Germinal center (tissue), 1 donor: ENCODE measurements around the gene PARD6G.
"Not testable (repeated sequence)": the region's sequence is repeated elsewhere in the genome, so short reads cannot be mapped to it uniquely, and the experiment has no call there.

Source experiments
- DNase-seq: peaks from one replicate; pipeline ENCODE4 v3.0.0; 2012; ENCODE audit warnings: mixed read lengths, low spot score

Gene PARD6G, protein sequence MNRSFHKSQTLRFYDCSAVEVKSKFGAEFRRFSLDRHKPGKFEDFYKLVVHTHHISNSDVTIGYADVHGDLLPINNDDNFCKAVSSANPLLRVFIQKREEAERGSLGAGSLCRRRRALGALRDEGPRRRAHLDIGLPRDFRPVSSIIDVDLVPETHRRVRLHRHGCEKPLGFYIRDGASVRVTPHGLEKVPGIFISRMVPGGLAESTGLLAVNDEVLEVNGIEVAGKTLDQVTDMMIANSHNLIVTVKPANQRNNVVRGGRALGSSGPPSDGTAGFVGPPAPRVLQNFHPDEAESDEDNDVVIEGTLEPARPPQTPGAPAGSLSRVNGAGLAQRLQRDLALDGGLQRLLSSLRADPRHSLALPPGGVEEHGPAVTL

DNA sequence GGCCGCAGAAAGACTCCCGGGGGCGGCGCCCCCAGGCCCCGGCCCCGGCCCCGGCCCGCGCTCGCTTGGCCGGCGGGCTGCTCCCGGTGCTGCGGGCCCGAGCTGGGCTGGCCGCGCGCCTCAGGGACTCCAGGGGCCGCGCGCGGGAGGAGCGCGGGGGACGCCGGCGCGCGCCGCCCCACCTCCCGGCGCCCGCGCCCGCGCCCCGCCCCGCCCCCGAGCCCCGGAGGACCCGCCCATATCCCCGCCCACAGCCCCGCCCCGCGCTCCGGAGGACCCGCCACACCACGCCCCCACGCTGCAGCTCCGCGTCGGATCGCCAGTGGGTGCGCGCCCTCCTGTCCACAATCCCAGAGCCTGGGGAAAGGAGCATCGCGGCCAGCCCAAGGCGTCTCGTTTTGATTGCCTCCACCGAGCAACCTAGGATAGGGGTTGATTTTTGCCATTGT lies at the start of gene PARD6G:
Gene PARD6G, minus strand, starts transcription at position 122 of the 449 bp plus-strand sequence. CDS start 166 bp downstream, outside the sequence.
- DNase-seq = peak; percentile 89

DNA sequence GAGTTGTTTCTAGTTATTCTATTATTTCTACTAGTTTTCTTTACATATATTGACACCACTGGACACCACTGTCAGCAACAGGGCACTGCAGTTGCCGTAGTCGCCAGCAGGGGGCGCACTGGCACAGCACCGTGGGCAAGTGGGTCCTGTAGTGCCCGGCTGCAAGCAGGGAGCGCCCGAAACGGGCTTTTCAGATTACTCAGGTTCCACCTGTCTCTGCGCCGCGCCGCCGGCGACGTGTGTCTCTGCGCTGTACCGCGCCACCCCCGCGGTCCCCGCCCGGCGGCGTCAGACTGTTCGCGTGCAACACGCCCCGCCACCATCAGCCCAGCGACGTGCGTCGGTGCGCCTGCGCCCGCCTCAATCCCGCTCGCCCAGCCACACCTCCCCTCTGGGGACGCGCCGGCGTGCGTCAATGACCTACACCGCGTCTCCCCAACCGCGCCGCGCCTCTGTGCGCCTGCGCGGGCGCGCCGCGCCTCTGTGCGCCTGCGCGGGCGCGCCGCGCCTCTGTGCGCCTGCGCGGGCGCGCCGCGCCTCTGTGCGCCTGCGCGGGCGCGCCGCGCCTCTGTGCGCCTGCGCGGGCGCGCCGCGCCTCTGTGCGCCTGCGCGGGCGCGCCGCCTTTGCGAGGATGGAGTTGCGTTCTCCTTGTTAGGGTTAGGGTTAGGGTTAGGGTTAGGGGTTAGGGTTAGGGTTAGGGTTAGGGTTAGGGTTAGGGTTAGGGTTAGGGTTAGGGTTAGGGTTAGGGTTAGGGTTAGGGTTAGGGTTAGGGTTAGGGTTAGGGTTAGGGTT lies 15.1 kb upstream of the PARD6G start:
- not testable (repeated sequence) for DNase-seq

DNA sequence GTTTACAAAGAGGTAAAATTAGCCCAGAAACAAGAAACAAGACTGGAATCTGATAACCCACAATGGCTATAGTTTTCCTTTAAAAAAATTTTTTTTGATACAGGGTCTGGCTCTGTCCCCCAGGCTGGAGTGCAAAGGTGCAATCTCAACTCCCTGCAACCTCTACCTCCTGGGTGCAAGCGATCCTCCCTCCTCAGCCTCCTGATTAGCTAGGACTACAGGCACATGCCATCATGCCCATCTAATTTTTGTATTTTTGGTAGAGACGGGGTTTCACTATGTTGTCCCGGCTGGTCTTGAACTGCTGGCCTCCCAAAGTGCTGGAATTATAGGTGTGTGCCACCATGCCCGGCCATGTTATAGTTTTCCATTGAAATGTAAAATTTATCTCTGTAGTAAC lies 12.3 kb upstream of the PARD6G start:
- DNase-seq = no peak

DNA sequence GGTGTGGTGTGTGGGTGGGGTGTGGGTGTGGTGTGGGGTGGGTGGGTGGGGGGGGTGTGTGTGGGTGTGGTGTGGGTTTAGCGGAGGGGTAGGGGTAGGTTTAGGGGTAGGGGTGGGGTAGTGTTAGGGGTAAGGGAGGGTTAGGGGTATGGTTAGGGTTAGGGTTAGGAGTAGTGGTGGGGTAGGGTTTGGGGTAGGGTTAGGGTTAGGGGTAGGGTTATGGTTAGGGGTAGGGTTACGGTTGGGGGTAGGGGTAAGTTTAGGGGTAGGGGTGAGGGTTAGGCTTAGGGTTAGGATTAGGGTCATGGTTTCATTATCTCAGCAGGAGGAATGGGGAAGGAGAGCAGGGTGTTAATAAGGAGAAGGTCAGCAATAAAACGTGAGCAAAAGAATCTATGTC lies 11.3 kb upstream of the PARD6G start:
- DNase-seq = no peak

DNA sequence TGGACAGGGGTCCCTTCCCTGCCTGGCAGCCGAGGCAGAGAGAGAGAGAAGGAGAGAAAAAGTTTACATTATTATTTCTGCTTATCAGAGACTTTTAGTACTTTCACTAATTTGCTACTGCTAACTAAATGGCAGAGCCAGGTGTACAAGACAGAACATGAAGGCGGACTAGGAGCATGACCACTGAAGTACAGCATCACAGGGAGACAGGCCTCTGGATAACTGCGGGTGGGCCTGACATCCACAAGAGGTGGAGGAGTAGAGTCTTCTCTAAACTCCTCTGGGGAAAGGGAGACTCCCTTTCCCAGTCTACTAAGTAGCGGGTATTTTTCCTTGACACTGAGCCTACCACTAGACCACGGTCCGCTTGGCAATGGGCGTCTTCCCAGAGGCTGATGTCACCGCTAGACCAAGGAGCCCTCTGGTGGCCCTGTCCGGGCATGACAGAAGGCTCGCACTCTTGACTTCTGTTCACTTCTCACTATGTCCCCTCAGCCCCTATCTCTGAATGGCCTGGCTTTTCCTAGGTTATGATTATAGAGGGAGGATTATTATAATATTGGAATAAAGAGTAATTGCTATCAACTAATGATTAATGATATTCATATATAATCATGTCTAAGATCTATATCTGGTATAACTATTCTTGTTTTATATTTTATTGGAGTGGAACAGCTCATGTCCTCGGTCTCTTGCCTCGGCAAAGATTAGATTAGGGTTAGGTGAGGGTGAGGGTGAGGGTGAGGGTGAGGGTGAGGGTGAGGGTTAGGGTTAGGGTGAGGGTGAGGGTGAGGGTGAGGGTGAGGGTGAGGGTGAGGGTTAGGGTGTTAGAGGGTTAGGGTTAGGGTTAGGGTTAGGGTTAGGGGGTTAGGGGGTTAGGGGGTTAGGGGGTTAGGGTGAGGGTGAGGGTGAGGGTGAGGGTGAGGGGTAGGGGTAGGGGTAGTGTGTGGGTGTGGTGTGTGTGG lies 10.5 kb upstream of the PARD6G start:
- not testable (repeated sequence) for DNase-seq

DNA sequence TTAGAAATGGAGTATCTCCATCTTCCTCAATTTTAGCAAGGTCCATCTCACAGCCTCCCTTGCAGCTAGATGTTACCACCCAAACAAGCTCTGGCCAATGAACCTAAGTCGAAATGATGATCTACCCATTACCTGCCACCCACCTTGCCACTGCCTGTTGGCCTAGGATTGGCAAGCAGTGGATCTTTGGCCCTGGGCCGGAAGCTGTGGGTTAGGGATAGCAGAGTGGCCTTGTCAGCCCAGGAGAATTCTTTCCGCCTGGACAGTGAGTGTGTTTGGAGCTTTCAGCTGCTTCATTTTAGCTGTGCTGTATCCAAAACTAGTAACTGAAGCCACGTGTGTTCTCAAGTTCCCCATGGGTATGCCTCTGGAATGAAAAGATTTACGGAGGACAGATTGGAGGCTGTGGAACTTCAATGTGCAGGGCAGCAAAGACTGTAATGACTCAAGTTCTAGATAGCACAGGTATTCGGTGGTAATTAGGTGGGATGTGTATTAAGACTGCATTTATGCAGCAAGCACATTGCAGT lies 7.7 kb upstream of the PARD6G start:
- DNase-seq = no peak

DNA sequence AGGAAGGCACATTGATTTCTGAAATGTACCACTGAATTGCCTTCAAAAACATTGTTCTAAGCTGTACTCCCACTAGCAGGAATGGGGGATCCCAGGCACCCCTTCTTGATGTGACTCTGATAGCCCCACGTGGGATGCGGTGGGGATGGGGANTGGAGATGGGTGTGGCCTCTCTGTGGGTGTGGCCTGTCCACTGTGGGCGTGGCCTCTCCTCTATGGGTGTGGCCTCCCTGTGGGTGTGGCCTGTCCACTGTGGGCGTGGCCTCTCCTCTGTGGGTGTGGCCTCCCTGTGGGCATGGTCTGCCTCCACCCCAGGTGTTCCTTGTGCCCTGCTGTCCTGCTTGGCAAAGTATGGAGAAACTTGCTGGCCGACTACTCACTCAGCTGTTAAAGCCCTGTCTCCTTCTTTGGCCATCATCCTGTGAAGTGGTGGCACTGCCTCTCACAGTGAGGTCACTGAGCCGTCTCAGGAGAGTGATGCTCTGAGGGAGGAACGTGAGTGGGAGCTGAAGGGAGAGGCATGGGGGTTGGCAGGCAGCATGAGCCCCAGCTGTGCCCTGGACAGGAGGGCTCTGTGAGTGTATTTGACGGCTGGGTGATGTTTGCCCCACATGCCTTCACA lies 6.7 kb upstream of the PARD6G start:
- DNase-seq = no peak

DNA sequence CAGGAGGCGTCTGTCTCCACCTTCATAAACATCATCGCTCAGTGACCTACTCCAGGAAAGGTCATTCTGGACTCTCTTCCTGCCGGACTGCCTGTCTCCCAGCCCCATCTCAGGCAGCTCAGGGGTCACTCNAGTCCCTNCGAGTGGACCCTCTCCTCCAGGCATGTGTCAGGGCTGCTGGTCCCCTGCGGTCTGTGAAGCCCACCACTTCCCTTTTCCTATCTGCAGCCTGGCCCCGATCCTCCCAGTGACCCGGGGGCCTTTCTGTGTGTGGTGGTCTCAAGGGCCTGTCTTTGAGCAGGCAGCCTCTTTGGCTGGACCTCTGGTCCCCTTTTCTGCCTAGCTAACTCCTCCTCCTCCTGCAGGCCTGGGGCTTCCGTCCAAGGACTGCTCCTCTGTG lies 5.9 kb upstream of the PARD6G start:
- DNase-seq = no peak

DNA sequence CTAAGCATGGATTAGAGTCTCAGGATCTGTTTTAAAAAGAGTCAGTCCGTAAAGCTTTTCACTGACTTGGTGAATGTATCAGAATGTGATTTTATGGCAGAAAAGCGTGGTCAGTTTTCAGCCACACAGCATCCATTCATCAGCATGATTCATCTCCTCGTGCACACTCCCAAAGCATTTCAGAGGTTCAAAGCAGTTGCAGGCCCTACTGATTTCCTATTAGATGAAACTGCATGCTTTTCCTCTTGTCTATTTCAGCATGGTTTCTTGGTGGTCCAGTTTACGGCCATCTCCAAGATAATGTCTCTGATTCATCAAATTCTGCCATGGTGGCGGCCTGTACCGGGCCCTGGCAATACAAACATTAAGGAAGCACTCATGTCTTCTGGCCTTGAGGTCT lies 4.8 kb upstream of the PARD6G start:
- DNase-seq = no peak

DNA sequence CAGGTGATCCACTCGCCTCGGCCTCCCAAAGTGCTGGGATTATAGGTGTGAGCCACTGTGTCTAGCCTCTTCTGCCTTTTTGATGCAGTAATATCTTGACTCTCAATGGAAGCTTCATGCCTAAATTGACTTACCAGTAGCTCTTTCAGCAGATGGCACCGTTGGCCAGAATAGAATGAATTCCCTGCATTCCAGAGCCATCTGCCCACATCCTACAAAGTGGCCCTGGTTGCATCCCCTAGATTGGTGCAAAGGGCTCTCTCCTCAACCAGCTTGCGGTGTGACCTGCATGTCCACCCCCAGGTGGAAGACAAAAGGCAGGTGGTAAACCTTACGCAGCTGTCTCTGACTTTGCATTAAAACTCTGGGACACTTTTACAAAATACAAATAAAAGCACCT lies 4.4 kb upstream of the PARD6G start:
- DNase-seq = no peak

DNA sequence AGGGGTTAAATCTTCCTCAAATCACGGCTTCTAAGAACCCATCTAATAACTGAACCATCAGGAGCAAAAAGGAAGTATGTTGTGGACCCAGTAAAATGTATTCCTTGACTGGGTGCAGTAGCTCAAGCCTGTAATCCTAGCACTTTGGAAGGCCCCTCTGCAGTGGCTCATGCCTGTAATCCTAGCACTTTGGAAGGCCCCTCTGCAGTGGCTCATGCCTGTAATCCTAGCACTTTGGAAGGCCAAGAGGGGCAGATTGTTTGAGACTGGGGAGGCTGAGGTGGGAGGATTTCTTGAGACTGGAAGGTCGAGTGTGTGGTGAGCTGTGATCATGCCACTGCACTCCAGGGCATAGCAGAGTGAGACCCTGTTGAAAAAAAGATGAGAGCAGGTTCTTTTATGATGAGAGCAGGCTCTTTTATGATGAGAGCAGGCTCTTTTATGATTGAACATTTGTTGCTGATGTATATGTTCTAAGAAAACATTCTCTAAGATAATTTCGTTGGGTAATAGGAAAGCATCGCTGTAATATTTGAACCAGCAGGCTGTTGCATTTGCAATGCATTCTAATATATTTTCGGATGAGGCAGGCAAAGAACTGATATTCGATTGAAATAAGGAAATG lies 3.5 kb upstream of the PARD6G start:
- no peak for DNase-seq

DNA sequence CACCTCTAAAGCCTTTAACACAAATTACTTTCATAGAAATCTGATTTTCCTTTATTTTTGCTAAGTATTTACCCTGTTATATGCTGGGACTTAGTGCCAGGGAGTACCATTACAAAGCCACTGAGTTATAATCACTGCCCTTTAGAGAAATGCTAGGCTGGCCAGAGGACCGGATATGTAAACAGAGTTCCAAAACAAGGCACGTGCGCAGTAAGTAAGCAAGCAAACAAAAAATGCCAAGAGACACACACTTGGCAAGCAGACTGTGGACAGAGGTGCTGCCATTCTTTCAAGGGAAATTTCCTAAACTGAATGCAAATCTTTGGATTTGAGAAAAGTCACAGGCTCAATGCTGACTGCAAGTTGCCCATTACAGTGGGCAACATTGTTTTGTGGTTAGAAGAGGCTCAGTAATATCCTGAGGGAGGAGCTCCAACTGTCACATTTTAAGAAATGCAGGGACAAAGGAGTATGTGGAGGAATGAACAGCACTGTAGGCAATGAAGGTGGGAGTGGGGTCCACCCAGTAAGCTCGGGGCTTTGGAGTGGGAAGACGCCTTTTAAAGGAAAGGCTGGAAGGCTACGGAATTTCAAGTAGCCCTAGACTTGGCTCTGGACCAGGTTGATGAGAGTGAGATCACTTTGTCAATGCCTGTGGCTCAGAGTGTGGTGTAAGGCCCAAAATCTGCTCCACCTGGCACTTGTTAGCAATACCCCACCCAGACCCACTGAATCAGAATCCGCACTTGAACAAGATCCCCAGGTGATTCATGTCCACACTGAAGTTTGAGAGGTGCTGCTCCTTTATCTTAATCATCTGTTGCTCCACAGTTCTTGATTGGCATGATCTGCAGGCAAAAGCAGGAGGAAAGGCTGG lies 2.1 kb upstream of the PARD6G start:
- DNase-seq = no peak

DNA sequence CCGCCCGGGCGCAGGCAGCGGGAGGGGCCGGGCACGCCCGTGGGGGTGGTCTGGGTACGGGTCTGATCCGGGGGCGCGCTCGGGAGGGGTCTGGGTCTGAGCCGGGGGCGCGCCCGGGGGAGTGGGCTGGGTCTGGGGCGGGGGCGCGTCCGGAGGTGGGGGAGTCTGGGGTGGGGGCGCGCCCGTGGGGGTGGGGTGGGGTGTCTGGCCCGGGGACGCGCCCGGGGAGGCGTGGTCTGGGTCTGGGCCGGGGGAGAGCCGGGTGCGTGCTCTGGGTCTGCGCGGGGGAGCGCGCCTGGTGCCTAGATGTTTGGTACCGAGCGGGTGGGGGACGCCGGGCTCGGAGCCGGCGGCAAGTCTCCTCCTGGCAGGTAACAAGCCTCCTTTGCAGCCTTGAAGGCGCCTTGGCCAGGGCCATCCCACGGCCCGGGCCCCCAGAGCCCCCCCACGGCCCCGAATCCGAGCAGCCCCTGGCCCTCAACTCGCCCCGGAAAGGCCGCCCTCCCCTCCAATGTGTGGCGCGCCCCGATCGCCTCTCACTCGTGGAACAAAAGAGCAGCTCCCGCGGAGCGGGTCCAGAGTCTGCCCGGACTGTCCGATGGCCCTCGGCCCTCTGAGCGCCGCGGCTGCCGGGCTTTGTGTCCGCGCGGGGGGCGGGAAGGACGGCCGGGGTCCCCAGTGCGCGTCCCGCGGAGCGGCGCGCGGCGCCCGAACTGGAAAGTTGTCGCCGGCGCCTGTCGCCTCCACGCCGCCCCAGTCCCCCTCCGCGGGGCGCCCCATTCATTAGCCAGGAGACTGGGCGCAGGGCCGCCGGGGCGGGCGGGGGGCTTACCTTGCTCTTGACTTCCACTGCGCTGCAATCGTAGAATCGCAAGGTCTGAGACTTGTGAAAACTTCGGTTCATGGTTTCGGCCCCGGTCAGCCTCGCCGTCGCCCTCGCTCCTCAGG lies 595 bp downstream of the PARD6G start:
- DNase-seq = peak; percentile 31

DNA sequence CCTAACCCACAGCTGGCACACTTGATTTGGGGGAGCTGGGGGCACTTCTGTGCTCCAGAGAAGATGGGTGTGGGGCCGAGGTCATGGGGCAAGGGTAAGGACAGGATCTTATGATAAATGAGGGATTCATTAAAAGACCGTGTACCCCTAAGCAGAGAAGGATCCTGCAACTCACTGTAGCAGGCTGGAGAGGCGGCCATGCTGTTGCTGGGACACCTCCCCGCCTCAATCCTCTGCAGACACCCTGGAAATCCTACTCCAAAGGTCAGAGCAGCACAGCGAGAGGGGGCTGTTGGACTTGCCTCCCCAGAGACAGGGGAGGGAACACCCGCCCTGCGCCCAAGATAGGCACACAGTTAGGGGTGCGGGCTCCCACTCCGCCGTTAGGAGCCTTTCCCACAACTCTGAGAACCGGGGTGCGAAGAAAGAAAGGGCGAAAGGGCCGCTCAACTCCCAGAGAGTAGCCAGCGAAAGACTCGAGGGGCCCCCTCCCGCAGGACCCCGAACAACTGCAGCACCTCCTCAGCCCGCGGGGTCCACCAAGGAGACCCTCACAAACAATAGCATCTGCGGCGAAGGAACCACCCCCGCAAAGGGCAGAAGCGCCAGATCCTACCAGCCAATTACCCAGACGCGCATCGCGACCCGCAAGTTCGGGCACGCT lies 1.4 kb downstream of the PARD6G start:
- no peak for DNase-seq

DNA sequence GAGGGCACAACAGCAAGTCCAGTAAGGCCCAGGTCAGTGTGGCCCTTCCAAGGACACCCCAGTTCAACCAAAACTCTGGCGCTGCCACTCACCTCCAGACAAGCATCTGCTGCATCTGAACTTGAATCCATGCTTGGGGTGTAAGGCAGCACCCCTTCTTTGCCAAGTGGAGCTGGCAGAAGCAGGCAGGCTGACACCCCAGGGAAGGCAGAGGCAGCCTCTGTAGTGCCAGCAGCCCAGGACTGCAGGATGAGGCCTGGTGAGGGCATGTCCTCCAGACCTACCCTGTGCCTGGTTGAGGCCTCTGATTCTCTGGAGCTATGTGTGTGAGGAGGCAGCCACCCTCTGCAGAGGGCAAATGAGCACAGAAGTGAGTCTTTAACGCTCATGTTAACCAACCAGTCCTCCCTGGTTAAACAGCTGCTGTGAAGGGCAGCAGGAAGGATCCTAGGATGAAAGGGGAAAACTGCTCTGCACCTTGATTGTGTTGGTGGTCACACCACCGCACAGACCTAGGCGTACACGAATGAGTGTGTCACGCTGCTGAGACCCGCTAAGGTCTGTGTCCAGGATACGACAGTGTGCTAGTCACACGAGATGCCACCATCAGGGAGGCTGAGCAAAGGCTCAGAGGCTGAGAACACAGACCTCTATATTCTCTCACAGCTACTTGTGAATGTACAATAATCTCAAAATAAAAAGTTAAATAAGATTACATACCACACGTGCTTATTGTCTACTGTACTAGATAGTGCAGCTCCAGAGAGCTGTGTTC lies 2.2 kb downstream of the PARD6G start:
- DNase-seq = no peak

DNA sequence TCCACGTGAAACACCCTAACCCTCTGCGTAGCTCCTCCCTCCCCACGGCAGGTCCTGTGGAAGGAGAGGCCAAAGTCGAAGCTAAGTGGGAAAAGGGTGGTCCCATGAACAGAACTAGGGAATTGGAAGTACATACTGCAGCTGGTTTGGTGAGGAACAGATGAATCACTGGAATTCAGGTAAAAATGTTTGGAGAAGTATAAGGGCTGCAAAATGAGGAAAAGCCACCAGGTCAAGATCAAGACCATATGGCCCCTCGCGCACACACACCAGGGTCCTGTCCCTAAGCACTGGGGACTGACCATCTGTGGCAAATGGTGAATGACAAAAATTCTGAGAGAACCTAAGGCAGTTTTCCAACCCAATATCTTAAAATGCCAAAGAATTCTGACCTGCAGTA lies 3.1 kb downstream of the PARD6G start:
- no peak for DNase-seq

DNA sequence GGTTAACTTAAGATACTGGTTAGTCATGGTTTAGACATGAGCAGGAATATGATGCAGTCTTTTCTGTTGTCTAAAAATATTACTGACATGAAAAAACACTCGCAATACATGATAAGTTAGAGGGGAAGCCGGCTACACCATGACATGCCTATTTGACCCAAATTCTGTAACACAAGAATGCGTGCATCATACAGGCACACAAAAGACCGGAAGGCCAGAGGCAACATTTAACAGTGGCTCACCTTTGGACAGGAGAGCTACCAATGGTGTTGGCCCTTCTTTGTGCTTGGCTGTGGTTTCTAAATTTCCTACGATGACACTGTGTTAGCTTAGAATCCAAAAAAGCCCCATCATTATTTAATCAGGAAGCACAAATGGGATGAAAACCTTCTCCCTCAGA lies 4.1 kb downstream of the PARD6G start:
- DNase-seq = no peak
